ENCODE measurements around the gene ADAM10. TPM values are rescaled to one million over a fixed set of nuclear protein-coding genes. Genes with fewer than 3 reads are reported as not detected.

The ADAM10 gene
- polyA plus RNA-seq, 4 donors: 5.1 to 147 (median 18.5) TPM

DNA sequence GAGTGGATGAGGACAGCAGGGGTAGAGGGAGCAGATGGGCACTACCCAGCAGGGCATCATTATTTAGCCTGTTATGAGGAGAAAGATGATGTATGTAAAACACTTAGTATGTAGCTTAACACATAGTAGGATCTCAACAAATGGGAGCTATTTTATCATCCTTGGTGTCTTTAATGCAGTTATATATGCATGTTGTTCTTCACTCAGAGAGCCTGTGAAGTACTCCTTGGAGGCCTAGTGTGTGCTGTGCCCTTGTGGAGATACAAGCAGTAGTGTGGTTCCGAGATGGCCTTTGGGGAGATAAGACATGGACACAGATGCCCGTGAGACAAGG is 193.5 kb downstream of the ADAM10 start:
- DNase-seq (no peak), FAIRE-seq (no peak)
- no peak overlapping the region for H3K27ac ChIP-seq (ENCODE audit: low read depth in 1 of 3, low read length in 2 of 3)
- H3K4me3 ChIP-seq (ENCODE audit: low read depth in 1 of 3, low read length in 3 of 3): no peak overlapping the region
- H3K4me1 ChIP-seq (ENCODE audit: control insufficient read depth in 3 of 3, insufficient read depth in 2 of 3, low read depth in 1 of 3, low read length in 2 of 3): peaks cover 2 to 13% (median 5%) of the 10 kb centered on the region in 3 donors
- no peaks in the 10 kb centered on the region for H3K36me3 ChIP-seq (ENCODE audit: control insufficient read depth in 3 of 3, insufficient read depth in 2 of 3, low read depth in 1 of 3, low read length in 3 of 3)
- H3K27me3 ChIP-seq (ENCODE audit: control insufficient read depth in 3 of 3, insufficient read depth in 3 of 3, low read length in 3 of 3): no peaks in the 10 kb centered on the region
- no peaks in the 10 kb centered on the region for H3K9me3 ChIP-seq (ENCODE audit: control insufficient read depth in 2 of 2, insufficient read depth in 1 of 2, low read depth in 1 of 2, low read length in 1 of 2)
- 71 to 87% (median 81%) methylated on average over 2 of the region's 2 CpGs for WGBS, 3 donors

GRCh38 chr15:58555162-58556027 is 194.1 kb downstream of the ADAM10 start:
- Histone ChIP-seq H3K9me3 (ENCODE audit: control insufficient read depth in 2 of 2, insufficient read depth in 1 of 2, low read depth in 1 of 2, low read length in 1 of 2) (no peaks in the 10 kb centered on the region), H3K4me3 (ENCODE audit: low read depth in 1 of 3, low read length in 3 of 3) (no peak overlapping the region), H3K36me3 (ENCODE audit: control insufficient read depth in 3 of 3, insufficient read depth in 2 of 3, low read depth in 1 of 3, low read length in 3 of 3) (no peaks in the 10 kb centered on the region), H3K27ac (ENCODE audit: low read depth in 1 of 3, low read length in 2 of 3) (no peak overlapping the region), H3K27me3 (ENCODE audit: control insufficient read depth in 3 of 3, insufficient read depth in 3 of 3, low read length in 3 of 3) (no peaks in the 10 kb centered on the region), H3K4me1 (ENCODE audit: control insufficient read depth in 3 of 3, insufficient read depth in 2 of 3, low read depth in 1 of 3, low read length in 2 of 3) (peaks cover 2 to 13% (median 5%) of the 10 kb centered on the region in 3 donors)
- FAIRE-seq (no peak), DNase-seq (no peak)
- 54 to 73% (median 56%) methylated on average over 14 to 15 of the region's 15 CpGs for WGBS, 3 donors

DNA sequence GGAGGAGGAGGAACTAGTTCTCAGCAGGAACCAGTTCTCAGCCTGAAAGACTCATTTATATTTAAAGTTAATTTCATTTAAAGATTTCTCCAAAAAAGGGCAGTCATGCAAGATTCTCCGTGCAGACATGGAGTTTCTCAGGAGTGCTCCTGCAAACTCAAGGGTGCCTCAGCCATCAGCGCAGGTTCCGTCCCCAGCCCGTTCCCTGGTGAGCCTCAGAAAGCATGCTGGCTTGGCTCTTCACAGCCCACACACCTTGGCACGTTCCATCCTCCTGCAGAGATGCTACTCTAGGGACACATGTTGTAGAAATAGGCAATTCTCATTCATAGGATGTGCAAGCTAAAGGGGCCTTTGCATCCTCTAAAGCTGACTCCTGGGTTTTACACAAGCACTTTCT is 194.7 kb downstream of the ADAM10 start:
- no peak for FAIRE-seq
- no peaks in the 10 kb centered on the region for H3K9me3 ChIP-seq (ENCODE audit: control insufficient read depth in 2 of 2, insufficient read depth in 1 of 2, low read depth in 1 of 2, low read length in 1 of 2)
- WGBS, 3 donors: 85 to 92% (median 89%) methylated on average over 5 of the region's 5 CpGs

GRCh38 chr15:58553365-58553918 is 196.1 kb downstream of the ADAM10 start:
- Histone ChIP-seq H3K27me3 (ENCODE audit: control insufficient read depth in 3 of 3, insufficient read depth in 3 of 3, low read length in 3 of 3) (no peaks in the 10 kb centered on the region), H3K4me3 (ENCODE audit: low read depth in 1 of 3, low read length in 3 of 3) (no peak overlapping the region), H3K36me3 (ENCODE audit: control insufficient read depth in 3 of 3, insufficient read depth in 2 of 3, low read depth in 1 of 3, low read length in 3 of 3) (no peaks in the 10 kb centered on the region), H3K4me1 (ENCODE audit: control insufficient read depth in 3 of 3, insufficient read depth in 2 of 3, low read depth in 1 of 3, low read length in 2 of 3) (peaks cover 2 to 13% (median 5%) of the 10 kb centered on the region in 3 donors), H3K9me3 (ENCODE audit: control insufficient read depth in 2 of 2, insufficient read depth in 1 of 2, low read depth in 1 of 2, low read length in 1 of 2) (no peaks in the 10 kb centered on the region), H3K27ac (ENCODE audit: low read depth in 1 of 3, low read length in 2 of 3) (no peak overlapping the region)
- 88 to 96% (median 92%) methylated on average over 10 of the region's 10 CpGs for WGBS, 3 donors
- DNase-seq: no peak
- FAIRE-seq: no peak

More for the DNA sequence above, 194.7 kb downstream of the ADAM10 start:
- DNase-seq: no peak
- Histone ChIP-seq H3K4me1 (ENCODE audit: control insufficient read depth in 3 of 3, insufficient read depth in 2 of 3, low read depth in 1 of 3, low read length in 2 of 3) (peaks cover 2 to 13% (median 5%) of the 10 kb centered on the region in 3 donors), H3K36me3 (ENCODE audit: control insufficient read depth in 3 of 3, insufficient read depth in 2 of 3, low read depth in 1 of 3, low read length in 3 of 3) (no peaks in the 10 kb centered on the region), H3K27me3 (ENCODE audit: control insufficient read depth in 3 of 3, insufficient read depth in 3 of 3, low read length in 3 of 3) (no peaks in the 10 kb centered on the region), H3K4me3 (ENCODE audit: low read depth in 1 of 3, low read length in 3 of 3) (no peak overlapping the region), H3K27ac (ENCODE audit: low read depth in 1 of 3, low read length in 2 of 3) (no peak overlapping the region)

DNA sequence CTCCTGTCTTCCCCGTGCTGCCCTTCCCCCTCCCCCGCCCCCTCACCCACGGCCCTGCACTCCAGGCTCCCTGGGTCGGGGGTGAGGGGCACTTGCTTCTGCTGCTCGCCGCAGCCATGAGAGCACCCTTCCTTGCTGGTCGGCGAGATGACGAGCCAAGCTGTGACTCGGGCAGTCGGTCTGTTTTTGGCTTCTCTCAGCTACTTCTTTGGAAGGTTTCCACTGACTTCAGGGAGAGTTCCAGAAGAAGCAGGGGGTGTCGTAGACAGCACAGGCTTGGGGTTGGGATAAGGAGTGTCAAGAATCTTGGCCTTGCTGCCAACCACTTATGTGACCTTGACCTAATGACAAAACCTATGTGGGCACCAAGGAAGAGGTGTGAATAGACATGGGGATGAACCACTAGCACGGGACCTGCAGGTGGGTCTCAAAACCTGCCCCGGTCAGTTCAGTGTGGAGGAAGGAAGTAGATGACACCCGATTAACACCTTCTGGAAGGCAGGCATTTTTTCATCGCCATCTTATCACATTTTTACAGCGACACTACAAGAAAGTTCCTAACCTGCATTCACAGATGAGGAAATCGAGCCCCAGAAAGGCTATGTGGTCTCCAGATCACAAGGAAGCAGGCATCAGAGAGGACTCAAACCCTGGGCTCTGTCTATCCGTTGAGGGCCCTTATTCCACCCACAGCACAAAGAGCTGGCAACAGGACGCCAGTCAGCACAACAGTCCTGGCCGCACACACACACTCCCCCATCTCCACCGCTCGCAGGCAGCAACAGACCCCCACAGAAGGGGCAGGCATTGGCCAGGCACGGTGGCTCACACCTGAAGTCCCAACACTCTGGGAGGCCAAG is 196.8 kb downstream of the ADAM10 start:
- no peaks in the 10 kb centered on the region for H3K36me3 ChIP-seq (ENCODE audit: control insufficient read depth in 3 of 3, insufficient read depth in 2 of 3, low read depth in 1 of 3, low read length in 3 of 3)
- peaks cover 2 to 13% (median 5%) of the 10 kb centered on the region in 3 donors for H3K4me1 ChIP-seq (ENCODE audit: control insufficient read depth in 3 of 3, insufficient read depth in 2 of 3, low read depth in 1 of 3, low read length in 2 of 3)
- H3K27ac ChIP-seq (ENCODE audit: low read depth in 1 of 3, low read length in 2 of 3): peak overlapping the region; percentile 38 to 79 (median 72)
- H3K27me3 ChIP-seq (ENCODE audit: control insufficient read depth in 3 of 3, insufficient read depth in 3 of 3, low read length in 3 of 3): no peaks in the 10 kb centered on the region
- DNase-seq (no peak), FAIRE-seq (no peak)
- no peak overlapping the region for H3K4me3 ChIP-seq (ENCODE audit: low read depth in 1 of 3, low read length in 3 of 3)
- WGBS, 3 donors: 75 to 76% (median 75%) methylated on average over 24 of the region's 24 CpGs
- H3K9me3 ChIP-seq (ENCODE audit: control insufficient read depth in 2 of 2, insufficient read depth in 1 of 2, low read depth in 1 of 2, low read length in 1 of 2): no peaks in the 10 kb centered on the region

- H3K9me3 ChIP-seq (ENCODE audit: control insufficient read depth in 2 of 2, insufficient read depth in 1 of 2, low read depth in 1 of 2, low read length in 1 of 2): no peaks in the 10 kb centered on the region
- peaks cover 2 to 13% (median 5%) of the 10 kb centered on the region in 3 donors for H3K4me1 ChIP-seq (ENCODE audit: control insufficient read depth in 3 of 3, insufficient read depth in 2 of 3, low read depth in 1 of 3, low read length in 2 of 3)
- no peak overlapping the region for H3K4me3 ChIP-seq (ENCODE audit: low read depth in 1 of 3, low read length in 3 of 3)
- DNase-seq: peak; percentile 87 to 95
- peak overlapping the region; percentile 38 to 79 (median 72) for H3K27ac ChIP-seq (ENCODE audit: low read depth in 1 of 3, low read length in 2 of 3)
- no peaks in the 10 kb centered on the region for H3K27me3 ChIP-seq (ENCODE audit: control insufficient read depth in 3 of 3, insufficient read depth in 3 of 3, low read length in 3 of 3)
- FAIRE-seq: no peak
- H3K36me3 ChIP-seq (ENCODE audit: control insufficient read depth in 3 of 3, insufficient read depth in 2 of 3, low read depth in 1 of 3, low read length in 3 of 3): no peaks in the 10 kb centered on the region
- WGBS, 3 donors: 29 to 40% (median 30%) methylated on average over 23 of the region's 23 CpGs
Observed at GRCh38 chr15:58551764-58552504, 197.6 kb downstream of the ADAM10 start.

GRCh38 chr15:58551084-58551763 is 198.3 kb downstream of the ADAM10 start:
- no peak for DNase-seq
- Histone ChIP-seq H3K27me3 (ENCODE audit: control insufficient read depth in 3 of 3, insufficient read depth in 3 of 3, low read length in 3 of 3) (no peaks in the 10 kb centered on the region), H3K9me3 (ENCODE audit: control insufficient read depth in 2 of 2, insufficient read depth in 1 of 2, low read depth in 1 of 2, low read length in 1 of 2) (no peaks in the 10 kb centered on the region), H3K36me3 (ENCODE audit: control insufficient read depth in 3 of 3, insufficient read depth in 2 of 3, low read depth in 1 of 3, low read length in 3 of 3) (no peaks in the 10 kb centered on the region), H3K4me3 (ENCODE audit: low read depth in 1 of 3, low read length in 3 of 3) (no peak overlapping the region), H3K4me1 (ENCODE audit: control insufficient read depth in 3 of 3, insufficient read depth in 2 of 3, low read depth in 1 of 3, low read length in 2 of 3) (peaks cover 2 to 13% (median 10%) of the 10 kb centered on the region in 3 donors), H3K27ac (ENCODE audit: low read depth in 1 of 3, low read length in 2 of 3) (peak overlapping the region in 1 of 3 donors; percentile 72)
- no peak for FAIRE-seq
- 74 to 83% (median 79%) methylated on average over 10 of the region's 10 CpGs for WGBS, 3 donors
